Mesodermal cell (in vitro differentiated cells): ENCODE measurements around the gene RPA4. TPM values are rescaled to one million over a fixed set of nuclear protein-coding genes. Genes with fewer than 3 reads are reported as not detected.
"Not testable (repeated sequence)": the region's sequence is repeated elsewhere in the genome, so short reads cannot be mapped to it uniquely, and the experiment has no call there.

ENCODE experiments used
- H3K27ac ChIP-seq: 2 replicates; pipeline ENCODE4 v1.7.0; 2013; ENCODE audit warnings: mild to moderate bottlenecking, low read depth, low read length, moderate library complexity; ENCODE audit not compliant: severe bottlenecking
- H3K36me3 ChIP-seq: 2 replicates; pipeline ENCODE4 v1.7.1; 2013; ENCODE audit warnings: mild to moderate bottlenecking, low read length, moderate library complexity; ENCODE audit not compliant: control insufficient read depth, insufficient read depth
- H3K4me1 ChIP-seq: one replicate; pipeline ENCODE4 v1.7.1; 2013; ENCODE audit warnings: mild to moderate bottlenecking, low read length; ENCODE audit not compliant: insufficient read depth, control insufficient read depth, poor library complexity, severe bottlenecking
- H3K4me3 ChIP-seq: 2 replicates; pipeline ENCODE4 v1.7.0; 2013; ENCODE audit warnings: low read length, control low read depth, mild to moderate bottlenecking; ENCODE audit not compliant: insufficient read depth, poor library complexity, severe bottlenecking; ENCODE audit errors: extremely low read depth
- H3K9me3 ChIP-seq: 2 replicates; pipeline ENCODE4 v1.7.1; 2013; ENCODE audit warnings: mild to moderate bottlenecking, low read length, moderate library complexity; ENCODE audit not compliant: control insufficient read depth
- WGBS, 2 experiments: methylation state at CpG; one replicate each; pipeline ENCODE4 v1.1.5; 2013; ENCODE audit warnings: missing lambda C conversion rate in 2 of 2; ENCODE audit not compliant: insufficient coverage in 2 of 2; 5-methylcytosine and 5-hydroxymethylcytosine counted together
- polyA plus RNA-seq, 2 experiments: library from polyadenylated mRNA; stranded (reverse); fragments of 50-300 nt; gene quantifications; one replicate each; pipeline ENCODE4 v1.2.3, GENCODE V29; 2013

The RPA4 gene
- 0.18 TPM for polyA plus RNA-seq (2013, experiment 1 of 2)
- not detected for polyA plus RNA-seq (2013, experiment 2 of 2)

- Histone ChIP-seq H3K9me3 (no peaks in the 10 kb centered on the region), H3K4me3 (no peak within 1 kb of the TSS), H3K27ac (no peak within 1 kb of the TSS), H3K36me3 (peaks cover 2% of the 10 kb centered on the region), H3K4me1 (no peaks in the 10 kb centered on the region)
- 88 to 96% methylated on average over 5 to 7 of the region's 10 CpGs for WGBS, 2 experiments
These were observed at the start of gene RPA4 for GRCh38 chrX:96883608-96884007. Gene RPA4, plus strand, starts transcription at chrX:96883908. Its CDS starts 403 bp downstream, at chrX:96884311.

GRCh38 chrX:96834137-96834536 lies 49.6 kb upstream of the RPA4 start:
- Histone ChIP-seq H3K36me3 (no peaks in the 10 kb centered on the region), H3K9me3 (no peaks in the 10 kb centered on the region), H3K4me3 (no peak overlapping the region), H3K4me1 (no peaks in the 10 kb centered on the region), H3K27ac (no peak overlapping the region)
- no CpG with 5 or more reads among the region's 1 CpG for WGBS, 2 experiments

GRCh38 chrX:96835660-96836289 lies 47.9 kb upstream of the RPA4 start:
- H3K4me1 ChIP-seq: no peaks in the 10 kb centered on the region
- 50 to 60% methylated on average over 1 of the region's 5 CpGs for WGBS, 2 experiments
- H3K4me3 ChIP-seq: no peak overlapping the region
- H3K9me3 ChIP-seq: no peaks in the 10 kb centered on the region
- H3K27ac ChIP-seq: no peak overlapping the region
- no peaks in the 10 kb centered on the region for H3K36me3 ChIP-seq

GRCh38 chrX:96837808-96838207 lies 45.9 kb upstream of the RPA4 start:
- H3K36me3 ChIP-seq: no peaks in the 10 kb centered on the region
- no peak overlapping the region for H3K27ac ChIP-seq
- no peak overlapping the region for H3K4me3 ChIP-seq
- 80% methylated on average over 1 of the region's 3 CpGs; no CpG with 5 or more reads in 1 of the 2 experiments for WGBS, 2 experiments
- H3K9me3 ChIP-seq: no peaks in the 10 kb centered on the region
- H3K4me1 ChIP-seq: no peaks in the 10 kb centered on the region

GRCh38 chrX:96838537-96838936 lies 45.2 kb upstream of the RPA4 start:
- Histone ChIP-seq H3K27ac (no peak overlapping the region), H3K4me1 (no peaks in the 10 kb centered on the region), H3K4me3 (no peak overlapping the region), H3K9me3 (no peaks in the 10 kb centered on the region), H3K36me3 (no peaks in the 10 kb centered on the region)
- no CpG with 5 or more reads among the region's 1 CpG for whole genome bisulfite sequencing, 2 experiments

GRCh38 chrX:96841325-96841724 lies 42.4 kb upstream of the RPA4 start:
- Histone ChIP-seq H3K4me1 (no peaks in the 10 kb centered on the region), H3K27ac (no peak overlapping the region), H3K4me3 (no peak overlapping the region), H3K9me3 (no peaks in the 10 kb centered on the region), H3K36me3 (no peaks in the 10 kb centered on the region)
- no CpG with 5 or more reads among the region's 1 CpG for WGBS, 2 experiments

- not testable (repeated sequence) for H3K4me3 ChIP-seq, H3K36me3 ChIP-seq, H3K4me1 ChIP-seq, H3K27ac ChIP-seq, H3K9me3 ChIP-seq
- WGBS, 2 experiments: 25 to 37% methylated on average over 1 to 2 of the region's 3 CpGs
These were observed 41.8 kb upstream of the RPA4 start for GRCh38 chrX:96841866-96842265.

GRCh38 chrX:96843566-96843965 lies 40.1 kb upstream of the RPA4 start:
- H3K4me1 ChIP-seq: no peaks in the 10 kb centered on the region
- WGBS, 2 experiments: no CpG with 5 or more reads among the region's 5 CpGs

GRCh38 chrX:96846841-96847240 lies 36.9 kb upstream of the RPA4 start:
- no peaks in the 10 kb centered on the region for H3K9me3 ChIP-seq
- 83 to 86% methylated on average over 1 of the region's 1 CpG for WGBS, 2 experiments
- H3K36me3 ChIP-seq: no peaks in the 10 kb centered on the region
- H3K27ac ChIP-seq: no peak overlapping the region
- H3K4me1 ChIP-seq: no peaks in the 10 kb centered on the region
- no peak overlapping the region for H3K4me3 ChIP-seq

More at GRCh38 chrX:96843566-96843965, 40.1 kb upstream of the RPA4 start:
- Histone ChIP-seq H3K36me3 (no peaks in the 10 kb centered on the region), H3K9me3 (no peaks in the 10 kb centered on the region), H3K27ac (no peak overlapping the region), H3K4me3 (no peak overlapping the region)

- H3K9me3 ChIP-seq, H3K4me1 ChIP-seq, H3K36me3 ChIP-seq, H3K4me3 ChIP-seq, H3K27ac ChIP-seq: not testable (repeated sequence)
- WGBS, 2 experiments: 80 to 83% methylated on average over 1 to 3 of the region's 4 CpGs
These were observed 24.3 kb upstream of the RPA4 start for GRCh38 chrX:96859422-96859821.

- Histone ChIP-seq H3K27ac (no peak overlapping the region), H3K4me3 (no peak overlapping the region), H3K36me3 (no peaks in the 10 kb centered on the region), H3K4me1 (no peaks in the 10 kb centered on the region), H3K9me3 (no peaks in the 10 kb centered on the region)
- 77 to 100% methylated on average over 2 of the region's 3 CpGs for WGBS, 2 experiments
These were observed 22.5 kb upstream of the RPA4 start for GRCh38 chrX:96861218-96861617.
